ENCODE data around the gene UTP15.

Gene UTP15

GRCh38 chr5:73564675-73565074 is 868 bp upstream of the UTP15 start:
- DNase-seq (ENCODE audit: low spot score) = no peak

DNA sequence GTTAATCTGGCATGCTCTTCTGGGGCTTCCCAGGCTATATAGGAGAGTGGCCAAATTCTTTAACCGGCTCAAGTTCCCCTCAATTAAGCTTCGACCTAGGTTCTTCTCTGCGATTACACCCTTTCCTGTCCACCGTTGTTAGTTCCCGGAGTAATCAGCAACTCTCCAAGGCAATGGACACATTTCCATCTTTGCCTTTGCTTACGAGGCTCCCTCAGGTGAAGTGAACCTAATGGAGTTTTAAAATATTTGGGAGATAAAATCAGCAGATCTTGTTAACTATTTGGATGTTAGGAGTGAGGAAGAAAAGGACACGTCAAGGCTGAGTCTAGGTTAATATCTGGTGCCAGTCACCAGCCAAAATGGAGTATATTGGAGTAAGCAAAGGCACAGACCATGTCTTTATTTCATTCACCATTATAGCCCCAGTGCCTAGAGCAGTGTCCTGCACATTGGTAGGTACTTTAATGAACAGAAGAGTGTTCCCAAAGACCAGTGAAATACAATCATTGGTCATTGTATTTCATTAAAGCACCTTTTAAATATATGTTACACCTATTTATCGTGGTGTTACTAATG is 515 bp downstream of the UTP15 start:
- no peak for DNase-seq (ENCODE audit: low spot score)

DNA sequence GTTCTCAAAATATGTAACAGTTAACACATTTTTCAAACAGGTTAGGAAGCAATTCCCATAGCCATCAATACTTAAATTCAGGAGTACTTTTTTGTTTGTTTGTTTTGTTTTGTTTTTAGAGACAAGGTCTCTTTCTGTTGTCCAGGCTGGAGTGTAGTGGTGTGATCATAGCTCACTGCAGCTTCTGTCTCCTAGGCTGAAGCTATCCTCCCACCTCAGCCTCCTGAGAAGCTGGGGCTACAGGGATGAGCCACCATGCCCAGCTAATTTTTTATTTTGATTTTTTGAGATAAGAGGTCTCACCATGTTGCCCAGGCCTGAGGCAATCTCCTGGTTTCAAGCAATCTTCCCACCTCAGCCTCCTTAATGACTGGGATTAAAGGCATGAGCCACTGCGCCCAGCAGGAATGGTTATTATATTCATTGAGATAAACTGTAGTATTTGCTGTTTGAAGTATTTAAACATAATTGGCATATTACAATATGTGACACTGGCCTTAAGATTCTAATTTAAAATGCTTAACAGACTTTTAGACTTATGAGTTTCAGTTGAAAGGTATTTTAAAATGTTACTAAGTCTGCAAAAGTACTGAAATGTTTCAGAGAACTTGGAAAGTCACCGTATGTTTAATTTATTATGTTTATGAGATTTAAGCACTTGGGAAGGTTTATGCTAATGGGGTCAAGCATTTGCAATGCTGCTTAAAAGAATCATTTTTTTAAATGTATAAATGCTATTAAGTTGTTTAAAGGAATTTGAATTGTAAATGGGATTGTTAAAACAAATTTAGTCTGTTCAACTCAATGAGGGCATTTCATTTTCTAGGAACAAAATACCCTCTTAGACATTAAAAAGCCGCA is 17.0 kb downstream of the UTP15 start:
- no peak for DNase-seq (ENCODE audit: low spot score)

DNA sequence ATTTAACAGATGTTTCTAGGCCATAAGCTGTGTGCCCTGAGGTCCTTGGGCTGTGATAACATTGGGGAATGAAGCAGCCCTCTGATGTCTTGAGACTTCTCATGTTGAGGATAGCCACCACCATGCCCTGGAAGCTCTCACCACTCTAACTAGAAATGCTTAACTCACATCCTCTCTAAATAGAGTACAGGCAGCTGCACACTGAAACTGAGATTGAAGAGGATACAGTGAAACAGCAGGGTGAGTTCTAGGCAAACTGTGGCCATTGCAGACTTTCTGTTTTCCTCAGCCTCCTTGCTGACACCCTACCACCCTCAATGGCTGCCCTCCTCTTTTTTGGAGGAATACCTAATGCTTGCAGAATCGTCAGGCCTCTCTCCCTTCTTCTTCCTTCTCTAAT is 22.4 kb downstream of the UTP15 start:
- no peak for DNase-seq (ENCODE audit: low spot score)

DNA sequence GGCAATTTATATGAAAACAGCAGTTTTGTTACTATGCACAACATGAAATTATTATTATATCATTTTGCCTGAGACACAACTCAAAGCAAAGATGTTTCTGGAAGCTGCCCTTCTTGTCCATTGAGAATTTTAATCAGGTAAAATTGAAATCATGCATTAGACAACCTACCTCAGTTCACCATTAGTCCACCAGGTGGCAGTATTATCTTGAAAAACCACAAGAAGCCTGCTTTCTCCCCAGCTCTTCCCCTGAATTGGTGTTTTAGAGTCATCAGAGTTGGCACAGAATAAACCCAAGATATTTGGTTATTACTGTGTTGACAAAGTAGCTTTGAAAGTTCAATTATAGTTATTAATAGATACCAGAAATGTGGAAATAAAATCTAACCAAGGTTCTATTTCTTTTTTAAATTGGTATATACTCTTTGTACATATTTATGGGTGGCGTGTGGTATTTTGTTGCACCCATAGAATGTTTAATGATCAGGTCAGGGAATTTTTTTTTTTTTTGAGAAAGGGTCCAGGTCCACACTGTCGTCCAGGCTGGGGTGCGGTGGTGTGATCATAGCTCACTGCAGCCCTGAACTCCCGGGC is 25.7 kb downstream of the UTP15 start:
- DNase-seq (ENCODE audit: low spot score) = peak; percentile 82

GRCh38 chr5:73591698-73592501 is 26.4 kb downstream of the UTP15 start:
- no peak for DNase-seq (ENCODE audit: low spot score)

DNA sequence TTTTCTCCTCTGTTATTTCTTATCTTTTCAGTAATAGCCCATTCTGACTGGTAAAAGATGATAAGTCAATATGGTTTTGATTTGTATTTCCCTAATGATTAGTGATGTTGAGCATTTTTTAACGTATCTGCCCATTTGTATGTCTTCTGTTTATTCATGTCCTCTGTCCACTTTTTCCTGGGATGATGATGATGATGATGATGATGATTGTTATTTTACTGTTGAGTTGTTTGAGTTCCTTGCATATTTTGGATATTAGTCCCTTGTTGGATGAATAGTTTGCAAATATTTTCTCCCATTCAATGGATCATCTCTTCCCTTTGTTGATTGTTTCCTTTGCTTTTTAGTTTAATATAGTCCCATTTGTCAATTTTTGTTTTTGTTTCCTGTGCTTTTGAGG is 27.0 kb downstream of the UTP15 start:
- no peak for DNase-seq (ENCODE audit: low spot score)

GRCh38 chr5:73596705-73597328 is 31.3 kb downstream of the UTP15 start:
- no peak for DNase-seq (ENCODE audit: low spot score)

DNA sequence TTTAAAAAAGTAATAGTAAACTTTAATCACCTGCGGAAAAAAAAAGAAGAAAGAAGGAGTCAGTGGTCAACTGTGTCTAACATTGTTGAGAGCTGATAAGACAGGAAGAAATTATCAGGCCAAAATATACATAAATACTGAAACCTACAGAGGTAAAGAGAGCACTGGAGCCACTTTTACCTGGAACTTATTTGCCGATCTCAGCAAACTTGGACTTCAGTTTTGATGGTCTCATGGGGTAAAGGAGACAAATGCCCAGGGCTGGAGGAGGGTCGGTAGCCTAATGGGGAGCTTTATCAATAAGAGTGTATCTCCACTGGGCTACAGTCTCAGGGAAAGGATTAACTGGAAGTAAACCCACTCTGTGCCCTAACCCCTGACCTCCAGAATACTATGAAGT is 33.8 kb downstream of the UTP15 start:
- DNase-seq (ENCODE audit: low spot score) = no peak

DNA sequence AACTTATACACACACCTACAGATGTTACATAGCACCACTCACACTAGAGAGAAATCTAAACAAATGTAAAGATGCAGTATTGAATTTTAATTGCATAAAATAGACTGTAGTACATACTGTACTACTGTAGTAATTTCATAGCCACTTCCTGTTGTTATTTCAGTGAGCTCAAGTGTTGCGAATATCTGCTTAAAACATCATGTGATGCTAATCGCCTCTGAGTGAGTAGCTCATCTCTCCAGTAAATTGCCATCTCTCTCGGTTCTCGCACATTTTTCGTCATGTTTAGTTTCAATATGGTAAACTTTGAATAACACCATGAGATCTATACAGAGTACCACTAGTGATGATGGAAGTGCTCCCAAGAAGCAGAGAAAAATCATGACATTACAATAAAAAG is 38.5 kb downstream of the UTP15 start:
- DNase-seq (ENCODE audit: low spot score) = no peak

DNA sequence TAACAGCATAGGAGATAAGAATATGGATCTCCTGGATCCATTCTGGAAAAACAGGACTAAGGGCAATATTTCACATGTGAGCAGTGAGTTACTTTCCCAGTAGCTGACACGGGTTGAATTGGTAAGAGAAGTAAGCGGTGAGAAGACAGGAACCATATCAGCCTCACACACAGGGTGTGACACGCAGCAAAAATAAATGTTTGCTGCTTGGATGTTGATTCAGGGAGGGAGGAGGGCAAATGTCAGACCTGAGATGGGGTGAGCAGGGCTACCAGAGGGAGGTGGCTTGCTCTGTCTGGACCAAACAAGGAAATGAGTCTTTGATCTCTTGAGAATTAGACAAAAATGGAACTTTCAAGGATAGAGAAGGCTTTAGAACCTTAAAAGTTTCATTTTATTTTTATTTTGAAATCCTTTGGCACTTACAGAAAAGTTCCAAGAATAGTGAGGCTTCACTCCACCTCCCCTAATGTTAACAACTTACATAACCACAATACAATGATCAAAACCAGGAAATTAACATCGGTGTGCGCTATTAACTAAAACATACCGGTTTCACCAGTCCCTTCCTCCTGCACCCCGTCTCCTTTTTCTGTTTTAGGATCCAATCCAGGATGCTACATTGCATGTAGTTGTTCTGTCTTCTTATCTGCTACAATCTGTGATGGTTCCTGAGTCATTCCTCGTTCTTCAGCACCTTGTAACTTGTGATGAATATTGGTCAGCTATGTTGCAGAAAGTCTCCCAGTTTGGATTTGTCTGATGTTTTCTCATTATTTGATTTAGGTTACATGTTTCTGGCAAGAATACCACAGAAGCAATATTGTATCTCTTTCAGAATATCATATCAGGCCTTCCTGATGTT is 39.9 kb downstream of the UTP15 start:
- DNase-seq (ENCODE audit: low spot score) = no peak

- no peak for DNase-seq (ENCODE audit: low spot score)
These were observed 40.7 kb downstream of the UTP15 start for GRCh38 chr5:73606206-73606753.

DNA sequence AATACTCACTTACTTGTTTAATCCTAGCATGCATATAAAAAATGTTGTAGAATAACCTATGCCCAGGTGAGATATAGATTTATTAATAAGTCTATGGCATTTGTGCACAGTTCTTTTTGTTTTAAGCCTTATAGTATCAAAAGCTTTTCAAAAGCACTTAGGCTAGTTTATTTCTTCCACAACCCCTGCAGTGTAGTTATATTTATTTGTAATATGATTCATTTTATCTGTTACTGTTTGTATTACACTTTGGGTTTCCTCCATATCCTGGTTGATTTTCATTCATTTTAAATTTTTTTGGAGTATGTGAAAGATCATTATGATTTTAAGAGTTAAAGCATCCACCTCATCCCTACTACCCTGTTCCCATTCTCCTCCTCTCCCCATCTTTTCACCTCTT is 41.7 kb downstream of the UTP15 start:
- no peak for DNase-seq (ENCODE audit: low spot score)

- DNase-seq (ENCODE audit: low spot score) = no peak
These were observed 47.3 kb downstream of the UTP15 start for GRCh38 chr5:73612799-73613198.

GRCh38 chr5:73615085-73615484 is 49.5 kb downstream of the UTP15 start:
- DNase-seq (ENCODE audit: low spot score) = no peak

- no peak for DNase-seq (ENCODE audit: low spot score)
These were observed 50.4 kb downstream of the UTP15 start for GRCh38 chr5:73615947-73616346.

DNA sequence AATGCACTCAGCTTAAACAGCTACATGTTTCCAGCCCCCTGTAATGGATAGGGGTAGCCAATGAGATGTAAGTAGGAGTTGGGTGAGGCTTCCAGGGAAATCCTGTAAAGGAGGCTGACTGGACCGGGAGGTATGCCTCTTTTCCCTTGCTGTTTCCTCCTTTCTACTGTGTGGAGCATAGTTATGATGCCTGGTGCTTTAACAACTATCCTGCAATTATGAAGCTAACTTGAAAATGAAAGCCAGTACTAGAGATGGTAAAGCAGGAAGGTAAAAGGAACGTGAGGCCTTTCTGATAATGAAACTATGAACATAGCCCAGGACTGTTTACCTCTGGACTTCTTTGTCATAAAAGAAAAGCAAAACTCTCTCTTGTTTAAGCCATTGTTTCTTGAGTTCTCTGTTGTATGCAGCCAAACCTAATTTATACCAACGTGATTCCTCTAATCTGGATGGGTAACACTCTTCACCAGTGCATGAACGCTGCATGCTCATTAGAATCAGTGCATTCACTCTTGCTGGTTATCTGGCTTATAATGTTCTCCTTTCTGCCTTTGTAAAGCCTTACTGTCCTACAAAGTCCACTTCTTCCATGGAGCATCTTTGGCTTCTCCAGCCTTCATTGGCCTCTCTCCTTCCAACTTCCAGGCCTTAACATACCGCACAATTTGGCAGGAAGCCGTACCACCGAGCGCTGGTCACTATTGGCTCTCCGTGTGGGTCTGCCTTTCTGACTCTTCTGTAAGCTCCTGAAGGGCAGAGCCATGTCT is 52.2 kb downstream of the UTP15 start:
- no peak for DNase-seq (ENCODE audit: low spot score)

DNA sequence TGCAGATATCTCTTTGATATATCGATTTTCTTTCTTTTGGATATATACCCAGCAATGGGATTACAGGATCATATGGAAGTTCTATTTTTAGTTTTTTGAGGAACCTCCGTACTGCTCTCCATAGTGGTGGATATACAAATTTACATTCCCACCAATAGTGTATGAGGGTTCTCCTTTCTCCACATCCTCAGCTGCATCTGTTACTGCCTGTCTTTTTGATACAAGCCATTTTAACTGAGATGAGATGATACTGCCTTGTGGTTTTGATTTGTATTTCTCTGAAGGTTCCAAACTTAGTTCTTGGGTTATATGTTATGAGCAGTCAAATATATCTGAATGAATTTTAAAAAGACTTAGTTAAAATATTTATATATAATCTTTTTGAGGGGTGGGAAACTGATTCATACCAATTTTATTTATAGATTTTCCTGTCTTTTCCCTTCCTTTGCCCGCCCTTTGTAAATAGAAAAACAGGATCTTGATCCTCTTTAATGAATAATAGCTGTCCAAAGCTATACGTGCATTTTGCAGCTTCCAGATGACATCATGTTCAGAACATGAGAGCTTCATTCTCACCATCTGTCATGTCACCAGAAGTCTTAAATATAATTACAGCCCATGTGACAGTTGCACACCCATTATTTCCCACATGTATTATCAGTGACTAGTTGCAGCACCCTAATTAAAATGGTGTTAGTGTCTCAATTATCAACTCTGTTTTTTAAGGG is 54.2 kb downstream of the UTP15 start:
- no peak for DNase-seq (ENCODE audit: low spot score)

GRCh38 chr5:73620334-73620687 is 54.8 kb downstream of the UTP15 start:
- no peak for DNase-seq (ENCODE audit: low spot score)
